Measurements from ENCODE around the gene CACHD1. TPM values are rescaled to one million over a fixed set of nuclear protein-coding genes. Genes with fewer than 3 reads are reported as not detected.

CACHD1 gene
- total and polyA plus RNA-seq, 7 donors, result 1.1 to 5.8 (median 2.1) TPM

- intact Hi-C loops (cut with DNase I), result loop anchor here (2.0 to 10.0 kb wide), 5 partner anchors 55 to 995 kb away; no protein-coding TSS in a partner anchor
- ATAC-seq (peak; percentile 61 to 86 (median 64)), DNase-seq (no peak)
- H3K36me3 ChIP-seq (ENCODE audit: insufficient read depth in 1 of 2, low read depth in 1 of 2), result peaks cover 0 to 23% of the 10 kb centered on the region in 2 donors
- H3K9me3 ChIP-seq, result no peaks in the 10 kb centered on the region
- 42 to 53% (median 46%) methylated on average over 7 of the region's 7 CpGs for WGBS, 3 donors
- no peaks in the 10 kb centered on the region for H3K4me1 ChIP-seq
- peak; percentile 94 for TF ChIP-seq CTCF (IDR thresholded peaks at IDR 0.05)
- H3K27ac ChIP-seq, result no peak overlapping the region
- no peak overlapping the region for H3K4me3 ChIP-seq
- H3K27me3 ChIP-seq (ENCODE audit: insufficient read depth in 3 of 3, low read length in 2 of 3), result no peaks in the 10 kb centered on the region
Observed at GRCh38 chr1:64686828-64687724, 217.1 kb downstream of the CACHD1 start.

- no peaks in the 10 kb centered on the region for H3K4me1 ChIP-seq
- no peak for TF ChIP-seq CTCF (IDR thresholded peaks at IDR 0.05)
- no peaks in the 10 kb centered on the region for H3K9me3 ChIP-seq
- ATAC-seq, result no peak
- DNase-seq, result peak; percentile 21 to 48
- H3K36me3 ChIP-seq (ENCODE audit: insufficient read depth in 1 of 2, low read depth in 1 of 2), result peaks cover 0 to 18% of the 10 kb centered on the region in 2 donors
- 78 to 81% (median 80%) methylated on average over 3 of the region's 3 CpGs for WGBS, 3 donors
- H3K27ac ChIP-seq, result no peak overlapping the region
- H3K4me3 ChIP-seq, result no peak overlapping the region
- H3K27me3 ChIP-seq (ENCODE audit: insufficient read depth in 3 of 3, low read length in 2 of 3), result no peaks in the 10 kb centered on the region
- intact Hi-C loops (cut with DNase I), result loop anchor here (2.0 to 10.0 kb wide), 5 partner anchors 54 to 994 kb away; no protein-coding TSS in a partner anchor
Observed at GRCh38 chr1:64687725-64688327, 217.9 kb downstream of the CACHD1 start.

GRCh38 chr1:64691626-64692025 lies 221.7 kb downstream of the CACHD1 start:
- H3K27ac ChIP-seq, result no peak overlapping the region
- ATAC-seq, result no peak
- H3K9me3 ChIP-seq, result no peaks in the 10 kb centered on the region
- DNase-seq, result no peak
- H3K4me1 ChIP-seq, result no peaks in the 10 kb centered on the region
- 72 to 79% (median 74%) methylated on average over 7 of the region's 7 CpGs for WGBS, 3 donors
- TF ChIP-seq CTCF (IDR thresholded peaks at IDR 0.05), result no peak
- peaks cover 4 to 12% of the 10 kb centered on the region in 2 donors for H3K36me3 ChIP-seq (ENCODE audit: insufficient read depth in 1 of 2, low read depth in 1 of 2)
- H3K4me3 ChIP-seq, result no peak overlapping the region
- no peaks in the 10 kb centered on the region for H3K27me3 ChIP-seq (ENCODE audit: insufficient read depth in 3 of 3, low read length in 2 of 3)
- intact Hi-C loops (cut with DNase I), result no loop called here

- Histone ChIP-seq H3K27ac (no peak overlapping the region), H3K4me3 (no peak overlapping the region), H3K4me1 (no peaks in the 10 kb centered on the region), H3K36me3 (ENCODE audit: insufficient read depth in 1 of 2, low read depth in 1 of 2) (peaks cover 4 to 12% of the 10 kb centered on the region in 2 donors), H3K9me3 (no peaks in the 10 kb centered on the region), H3K27me3 (ENCODE audit: insufficient read depth in 3 of 3, low read length in 2 of 3) (no peaks in the 10 kb centered on the region)
- intact Hi-C loops (cut with DNase I), result no loop called here
- ATAC-seq (no peak), DNase-seq (no peak)
- 0 to 28% (median 0%) methylated on average over 1 of the region's 1 CpG for WGBS, 3 donors
- no peak for TF ChIP-seq CTCF (IDR thresholded peaks at IDR 0.05)
Observed at GRCh38 chr1:64692911-64693310, 223.0 kb downstream of the CACHD1 start.
